SK-N-SH treated with all-trans-retinoic acid at 6 μM for 48 hours (cell line): ENCODE results near the gene SLC29A3.

Experiments
- ATAC-seq: fragments of 200-7000 bp; cut with Tn5 transposase; 3 replicates; pipeline ENCODE4 v1.9.1; 2020; ENCODE audit warnings: mild to moderate bottlenecking, moderate library complexity
- ARNTL ChIP-seq: fragments of 450-650 bp; formaldehyde crosslinking; IDR thresholded peaks from 2 replicates; pipeline ENCODE4 v1.5.0; 2020; ENCODE audit warnings: low read depth, mild to moderate bottlenecking, moderate library complexity, borderline replicate concordance
- BACH2 ChIP-seq: fragments of 250-450 bp; sonication (Bioruptor Pico); IDR thresholded peaks from 2 replicates; pipeline ENCODE4 v1.9.0; 2021; ENCODE audit warnings: mild to moderate bottlenecking, borderline replicate concordance
- CREB5 ChIP-seq: fragments of 250-450 bp; sonication (Bioruptor Pico); IDR thresholded peaks from 2 replicates; pipeline ENCODE4 v1.5.1; 2020; ENCODE audit warnings: low read depth, mild to moderate bottlenecking, moderate library complexity
- CSDC2 ChIP-seq: fragments of 250-450 bp; sonication (Bioruptor Pico); IDR thresholded peaks from 2 replicates; pipeline ENCODE4 v1.5.0; 2020; ENCODE audit warnings: mild to moderate bottlenecking, moderate library complexity
- CSRNP3 ChIP-seq: fragments of 250-450 bp; sonication (Bioruptor Pico); IDR thresholded peaks from 2 replicates; pipeline ENCODE4 v1.5.1; 2021; ENCODE audit warnings: mild to moderate bottlenecking, moderate library complexity
- ESRRG ChIP-seq: fragments of 250-450 bp; sonication (Bioruptor Pico); IDR thresholded peaks from 2 replicates; pipeline ENCODE4 v1.6.1; 2021; ENCODE audit warnings: mild to moderate bottlenecking
- GLIS3 ChIP-seq: fragments of 250-450 bp; sonication (Bioruptor Pico); IDR thresholded peaks from 2 replicates; pipeline ENCODE4 v1.5.0; 2020; ENCODE audit warnings: mild to moderate bottlenecking, moderate library complexity
- ISL1 ChIP-seq: fragments of 250-450 bp; sonication (Bioruptor Pico); IDR thresholded peaks from 2 replicates; pipeline ENCODE4 v2.1.2; 2022; ENCODE audit warnings: mild to moderate bottlenecking, moderate library complexity
- OSR1 ChIP-seq: fragments of 250-450 bp; sonication (Bioruptor Pico); IDR thresholded peaks from 2 replicates; pipeline ENCODE4 v1.8.0; 2022; ENCODE audit warnings: moderate library complexity, mild to moderate bottlenecking, inconsistent platforms
- POU6F1 ChIP-seq: fragments of 250-450 bp; sonication (Bioruptor Pico); IDR thresholded peaks from 2 replicates; pipeline ENCODE4 v1.8.0; 2021; ENCODE audit warnings: low read depth, mild to moderate bottlenecking, moderate library complexity, borderline replicate concordance
- RARB ChIP-seq: fragments of 250-450 bp; sonication (Bioruptor Pico); IDR thresholded peaks from 2 replicates; pipeline ENCODE4 v1.8.0; 2021; ENCODE audit warnings: mild to moderate bottlenecking, moderate library complexity
- SNAI2 ChIP-seq: fragments of 250-450 bp; sonication (Bioruptor Pico); IDR thresholded peaks from 2 replicates; pipeline ENCODE4 v1.5.0; 2020; ENCODE audit warnings: mild to moderate bottlenecking, moderate library complexity
- TCF4 ChIP-seq: fragments of 250-450 bp; sonication (Bioruptor Pico); IDR thresholded peaks from 2 replicates; pipeline ENCODE4 v1.8.0; 2021; ENCODE audit warnings: mild to moderate bottlenecking, moderate library complexity, borderline replicate concordance
- TOX ChIP-seq: fragments of 250-450 bp; sonication (Bioruptor Pico); IDR thresholded peaks from 2 replicates; pipeline ENCODE4 v1.8.0; 2021; ENCODE audit warnings: mild to moderate bottlenecking, moderate library complexity, borderline replicate concordance
- TSHZ2 ChIP-seq: fragments of 250-450 bp; sonication (Bioruptor Pico); IDR thresholded peaks from 2 replicates; pipeline ENCODE4 v1.5.0; 2020; ENCODE audit warnings: mild to moderate bottlenecking, moderate library complexity
- ZC3H10 ChIP-seq: fragments of 250-450 bp; sonication (Bioruptor Pico); IDR thresholded peaks from 2 replicates; pipeline ENCODE4 v1.5.1; 2021; ENCODE audit warnings: mild to moderate bottlenecking, moderate library complexity
- ZFP3 ChIP-seq: fragments of 250-450 bp; sonication (Bioruptor Pico); IDR thresholded peaks from 2 replicates; pipeline ENCODE4 v1.5.0; 2020; ENCODE audit warnings: mild to moderate bottlenecking, moderate library complexity
- ZFP30 ChIP-seq: fragments of 450-650 bp; formaldehyde crosslinking; IDR thresholded peaks from 2 replicates; pipeline ENCODE4 v1.5.0; 2022; ENCODE audit warnings: mild to moderate bottlenecking, moderate library complexity
- ZNF565 ChIP-seq: fragments of 450-650 bp; formaldehyde crosslinking; conservative IDR thresholded peaks from 2 replicates; pipeline ENCODE4 v1.5.0; 2020; ENCODE audit warnings: low read depth, mild to moderate bottlenecking, moderate library complexity
- ZNF70 ChIP-seq: fragments of 450-650 bp; formaldehyde crosslinking; IDR thresholded peaks from 2 replicates; pipeline ENCODE4 v1.5.0; 2020; ENCODE audit warnings: mild to moderate bottlenecking, moderate library complexity
- ZNF8 ChIP-seq: fragments of 450-650 bp; formaldehyde crosslinking; IDR thresholded peaks from 2 replicates; pipeline ENCODE4 v1.5.0; 2020; ENCODE audit warnings: mild to moderate bottlenecking, moderate library complexity
- TF ChIP-seq, protein P1 (sequence below): fragments of 250-450 bp; sonication (Bioruptor Pico); IDR thresholded peaks from 2 replicates; pipeline ENCODE4 v1.8.0; 2020; ENCODE audit warnings: mild to moderate bottlenecking, moderate library complexity, borderline replicate concordance

The SLC29A3 gene

GRCh38 chr10:71379118-71379766 lies 60.2 kb downstream of the SLC29A3 start (continued):
- no peak for TF ChIP-seq TSHZ2 (CRISPR knock-in tag)

- TF ChIP-seq TSHZ2 (CRISPR knock-in tag) (no peak), CREB5 (CRISPR knock-in tag) (no peak), ZNF565 (CRISPR knock-in tag) (no peak), ARNTL (CRISPR knock-in tag) (no peak), GLIS3 (CRISPR knock-in tag) (no peak), ZC3H10 (CRISPR knock-in tag) (no peak), CSDC2 (CRISPR knock-in tag) (no peak), ESRRG (CRISPR knock-in tag) (no peak), RARB (CRISPR knock-in tag) (no peak), TCF4 (CRISPR knock-in tag) (no peak), ISL1 (no peak), OSR1 (no peak), TOX (no peak), ZNF70 (CRISPR knock-in tag) (no peak), ZFP3 (CRISPR knock-in tag) (no peak), ZFP30 (no peak)
- TF ChIP-seq, protein P1, sequence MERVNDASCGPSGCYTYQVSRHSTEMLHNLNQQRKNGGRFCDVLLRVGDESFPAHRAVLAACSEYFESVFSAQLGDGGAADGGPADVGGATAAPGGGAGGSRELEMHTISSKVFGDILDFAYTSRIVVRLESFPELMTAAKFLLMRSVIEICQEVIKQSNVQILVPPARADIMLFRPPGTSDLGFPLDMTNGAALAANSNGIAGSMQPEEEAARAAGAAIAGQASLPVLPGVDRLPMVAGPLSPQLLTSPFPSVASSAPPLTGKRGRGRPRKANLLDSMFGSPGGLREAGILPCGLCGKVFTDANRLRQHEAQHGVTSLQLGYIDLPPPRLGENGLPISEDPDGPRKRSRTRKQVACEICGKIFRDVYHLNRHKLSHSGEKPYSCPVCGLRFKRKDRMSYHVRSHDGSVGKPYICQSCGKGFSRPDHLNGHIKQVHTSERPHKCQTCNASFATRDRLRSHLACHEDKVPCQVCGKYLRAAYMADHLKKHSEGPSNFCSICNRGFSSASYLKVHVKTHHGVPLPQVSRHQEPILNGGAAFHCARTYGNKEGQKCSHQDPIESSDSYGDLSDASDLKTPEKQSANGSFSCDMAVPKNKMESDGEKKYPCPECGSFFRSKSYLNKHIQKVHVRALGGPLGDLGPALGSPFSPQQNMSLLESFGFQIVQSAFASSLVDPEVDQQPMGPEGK, result no peak
- ATAC-seq, result no peak
These were observed 61.8 kb downstream of the SLC29A3 start for GRCh38 chr10:71380841-71381240.

DNA sequence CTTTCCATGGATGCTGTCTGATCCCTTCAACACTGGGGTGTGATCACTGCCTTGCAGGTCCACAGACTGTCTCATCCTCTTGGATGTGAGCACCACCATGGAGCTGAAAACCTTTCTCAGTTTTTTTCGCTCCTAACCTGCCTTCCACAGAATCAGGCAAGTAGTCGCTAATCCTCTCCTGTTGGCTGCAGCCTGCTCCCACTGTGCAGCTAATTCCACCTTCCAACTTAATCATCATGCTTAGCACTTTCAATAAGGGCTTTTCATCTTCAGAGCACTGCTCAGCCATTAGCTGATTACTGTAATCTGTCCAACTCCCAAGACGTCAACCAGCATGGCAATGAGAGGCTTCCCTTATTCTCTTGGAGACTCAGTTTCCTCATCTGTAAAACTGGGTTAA lies 62.6 kb downstream of the SLC29A3 start:
- TF ChIP-seq BACH2 (CRISPR knock-in tag), result no peak
- TF ChIP-seq TOX, result no peak
- no peak for TF ChIP-seq POU6F1
- no peak for TF ChIP-seq CSDC2 (CRISPR knock-in tag)
- no peak for TF ChIP-seq ZNF8 (CRISPR knock-in tag)
- TF ChIP-seq ESRRG (CRISPR knock-in tag), result no peak
- TF ChIP-seq SNAI2, result no peak
- no peak for TF ChIP-seq ZNF70 (CRISPR knock-in tag)
- no peak for TF ChIP-seq OSR1
- no peak for TF ChIP-seq ARNTL (CRISPR knock-in tag)
- no peak for TF ChIP-seq RARB (CRISPR knock-in tag)
- TF ChIP-seq ZFP30, result no peak
- TF ChIP-seq ZNF565 (CRISPR knock-in tag), result no peak
- TF ChIP-seq CSRNP3 (CRISPR knock-in tag), result no peak
- TF ChIP-seq TCF4 (CRISPR knock-in tag), result no peak
- no peak for ATAC-seq
